Osteoblast (primary cell): ENCODE measurements around the gene CD101. TPM values are rescaled to one million over a fixed set of nuclear protein-coding genes. Genes with fewer than 3 reads are reported as not detected.

Source experiments
- DNase-seq: peaks from one replicate; pipeline ENCODE4 v3.0.0; 2011; ENCODE audit warnings: low spot score, mixed read lengths; ENCODE audit not compliant: insufficient read length; ENCODE audit errors: missing footprints
- H2AFZ ChIP-seq: 2 replicates; pipeline ENCODE4 v1.6.0; 2011; ENCODE audit warnings: mild to moderate bottlenecking, low read length
- H3K27ac ChIP-seq: 2 replicates; pipeline ENCODE4 v1.5.1; 2011; ENCODE audit warnings: mild to moderate bottlenecking, low read depth, low read length, moderate library complexity
- H3K27me3 ChIP-seq: 2 replicates; pipeline ENCODE4 v1.6.0; 2012; ENCODE audit warnings: mild to moderate bottlenecking, control low read depth, inconsistent platforms, low read length, moderate library complexity; ENCODE audit not compliant: insufficient read depth
- H3K36me3 ChIP-seq: 2 replicates; pipeline ENCODE4 v1.5.1; 2011; ENCODE audit warnings: mild to moderate bottlenecking, low read length, control low read depth, moderate library complexity; ENCODE audit not compliant: insufficient read depth
- H3K4me1 ChIP-seq: 2 replicates; pipeline ENCODE4 v1.5.1; 2011; ENCODE audit warnings: mild to moderate bottlenecking, low read length, control low read depth, moderate library complexity; ENCODE audit not compliant: insufficient read depth
- H3K4me2 ChIP-seq: 2 replicates; pipeline ENCODE4 v1.6.0; 2011; ENCODE audit warnings: mild to moderate bottlenecking, low read length; ENCODE audit not compliant: insufficient read depth
- H3K4me3 ChIP-seq: fragments of 200-600 bp; sonication (generic); 3 replicates; pipeline ENCODE4 v1.5.1; 2012; ENCODE audit warnings: mild to moderate bottlenecking, low read length, inconsistent platforms; ENCODE audit not compliant: insufficient read depth
- H3K79me2 ChIP-seq: 2 replicates; pipeline ENCODE4 v1.6.0; 2012; ENCODE audit warnings: mild to moderate bottlenecking, low read length, control low read depth, inconsistent platforms; ENCODE audit not compliant: insufficient read depth
- H3K9me3 ChIP-seq: 2 replicates; pipeline ENCODE4 v1.5.1; 2011; ENCODE audit warnings: low read depth, low read length, control low read depth
- H4K20me1 ChIP-seq: 2 replicates; pipeline ENCODE4 v1.6.0; 2012; ENCODE audit warnings: mild to moderate bottlenecking, low read length, control low read depth; ENCODE audit not compliant: insufficient read depth
- CTCF ChIP-seq: IDR thresholded peaks from 2 replicates; pipeline ENCODE4 v1.5.1; 2011; ENCODE audit warnings: mild to moderate bottlenecking, low read depth, low read length, moderate library complexity; ENCODE audit errors: extremely low read depth
- total RNA-seq: library from RNA; depleted of rRNA; stranded (reverse); fragments of >200 nt; gene quantifications from 2 replicates; pipeline ENCODE4 v1.2.3, GENCODE V29; 2012

CD101 gene
- total RNA-seq, 1 donor: under 0.01 TPM

DNA sequence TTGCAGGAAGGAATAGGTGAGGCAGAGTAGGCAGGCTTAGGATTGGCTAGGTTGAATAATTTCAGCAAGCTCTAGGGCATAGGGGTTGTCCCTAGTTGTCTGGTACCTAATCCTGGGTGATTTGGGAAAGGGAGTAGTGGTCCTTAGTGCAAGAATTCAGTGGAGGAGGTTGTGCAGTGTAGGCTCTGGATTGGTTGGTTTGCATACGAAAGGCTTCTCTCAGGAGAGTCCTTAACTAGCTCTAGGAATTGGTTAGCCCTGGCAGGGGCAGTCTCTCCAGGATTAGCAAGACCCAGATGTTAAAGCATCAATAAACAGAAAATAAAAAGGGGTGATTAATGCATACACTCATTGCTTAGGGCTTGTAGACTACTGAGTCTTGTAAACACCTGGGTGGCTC, 9.6 kb upstream of the CD101 start:
- TF ChIP-seq CTCF: no peak
- Histone ChIP-seq H4K20me1 (no peaks in the 10 kb centered on the region), H3K79me2 (no peaks in the 10 kb centered on the region), H3K36me3 (no peaks in the 10 kb centered on the region), H3K27me3 (no peaks in the 10 kb centered on the region), H3K4me2 (no peak overlapping the region), H3K27ac (no peak overlapping the region), H3K4me1 (peaks cover 25% of the 10 kb centered on the region), H3K9me3 (no peaks in the 10 kb centered on the region), H2AFZ (no peak overlapping the region), H3K4me3 (no peak overlapping the region)
- DNase-seq: no peak

DNA sequence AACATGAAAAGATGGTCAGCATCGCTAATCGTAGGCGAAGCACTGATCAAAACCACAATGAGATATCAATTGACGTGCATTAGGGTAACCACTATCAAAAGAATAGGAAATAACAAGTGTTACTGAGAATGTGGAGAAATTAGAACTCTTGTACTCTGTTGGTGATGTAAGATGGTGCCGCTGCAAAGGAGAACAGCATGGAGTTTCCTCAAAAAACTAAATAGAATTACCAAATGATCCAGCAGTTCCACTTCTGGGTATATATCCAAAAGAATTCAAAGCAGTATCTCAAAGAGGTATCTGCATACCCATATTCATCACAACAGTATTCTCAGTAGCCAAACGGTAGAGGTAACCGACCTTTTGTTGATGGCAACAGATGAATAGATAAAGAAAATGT, 8.3 kb upstream of the CD101 start:
- Histone ChIP-seq H2AFZ (no peak overlapping the region), H3K4me1 (peaks cover 33% of the 10 kb centered on the region)

DNA sequence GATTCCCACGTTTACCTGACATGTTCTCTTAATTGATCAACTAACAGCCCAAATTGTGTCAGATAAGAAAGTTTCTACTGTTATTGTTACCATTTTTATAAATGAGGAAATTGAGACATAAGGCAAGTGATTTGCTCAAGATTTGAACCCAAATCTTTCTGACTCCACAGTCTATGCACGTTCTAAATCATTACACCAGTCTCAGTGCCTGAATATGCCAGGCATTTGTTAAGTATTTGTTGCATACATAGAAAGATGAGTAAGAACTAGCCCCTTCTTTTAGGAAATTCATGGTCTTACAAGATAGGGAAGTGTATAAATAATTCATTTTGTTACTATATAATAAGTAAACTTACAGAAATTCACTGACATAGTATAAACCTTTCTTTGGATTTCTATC, 7.1 kb upstream of the CD101 start:
- no peak for TF ChIP-seq CTCF
- H3K27me3 ChIP-seq: no peaks in the 10 kb centered on the region
- H3K9me3 ChIP-seq: no peaks in the 10 kb centered on the region
- no peak for DNase-seq
- H2AFZ ChIP-seq: no peak overlapping the region
- peaks cover 26% of the 10 kb centered on the region for H3K4me1 ChIP-seq
- H3K4me3 ChIP-seq: no peak overlapping the region
- H3K4me2 ChIP-seq: no peak overlapping the region
- no peak overlapping the region for H3K27ac ChIP-seq
- H3K36me3 ChIP-seq: no peaks in the 10 kb centered on the region
- H4K20me1 ChIP-seq: no peaks in the 10 kb centered on the region
- no peaks in the 10 kb centered on the region for H3K79me2 ChIP-seq

More for the DNA sequence above, 8.3 kb upstream of the CD101 start:
- H3K27ac ChIP-seq: no peak overlapping the region
- no peak overlapping the region for H3K4me3 ChIP-seq
- no peaks in the 10 kb centered on the region for H3K9me3 ChIP-seq
- no peaks in the 10 kb centered on the region for H4K20me1 ChIP-seq
- H3K27me3 ChIP-seq: no peaks in the 10 kb centered on the region
- no peaks in the 10 kb centered on the region for H3K36me3 ChIP-seq
- H3K4me2 ChIP-seq: no peak overlapping the region
- TF ChIP-seq CTCF: no peak
- DNase-seq: no peak
- no peaks in the 10 kb centered on the region for H3K79me2 ChIP-seq

GRCh38 chr1:116997066-116997465, 4.5 kb upstream of the CD101 start:
- Histone ChIP-seq H3K27ac (peak overlapping the region; percentile 28), H3K9me3 (no peaks in the 10 kb centered on the region)
- no peak for DNase-seq

More at GRCh38 chr1:116997066-116997465, 4.5 kb upstream of the CD101 start:
- Histone ChIP-seq H3K27me3 (no peaks in the 10 kb centered on the region), H3K79me2 (no peaks in the 10 kb centered on the region), H3K4me3 (no peak overlapping the region), H2AFZ (no peak overlapping the region), H3K36me3 (no peaks in the 10 kb centered on the region), H4K20me1 (no peaks in the 10 kb centered on the region), H3K4me2 (no peak overlapping the region), H3K4me1 (peaks cover 15% of the 10 kb centered on the region)
- no peak for TF ChIP-seq CTCF
